Right lobe of liver (tissue), 4 donors: ENCODE results near the gene HMGB1.
"Not testable (repeated sequence)": the region's sequence is repeated elsewhere in the genome, so short reads cannot be mapped to it uniquely, and the experiment has no call there.

Experiments
- POLR2A ChIP-seq: fragments of 450-650 bp; IDR thresholded peaks from one replicate; pipeline ENCODE4 v1.6.1; 2017; ENCODE audit warnings: antibody characterized with exemption, mild to moderate bottlenecking
- TF ChIP-seq, protein P1 (sequence below), 4 donors: fragments of 200-600 bp in 3 of 4; fragments of 450-650 bp in 1 of 4; IDR thresholded peaks; one replicate each; pipeline versions ENCODE4 v1.5.1 to v1.8.0; 2016 to 2022; ENCODE audit warnings: antibody characterized with exemption in 4 of 4, mild to moderate bottlenecking in 2 of 4
- donor health status: DM: no; HTN: no; CAD: no.
- donor health status: DM: no; HTN: no; CAD: no.
- donor health status: DM: no; HTN: yes; CAD: no.

DNA sequence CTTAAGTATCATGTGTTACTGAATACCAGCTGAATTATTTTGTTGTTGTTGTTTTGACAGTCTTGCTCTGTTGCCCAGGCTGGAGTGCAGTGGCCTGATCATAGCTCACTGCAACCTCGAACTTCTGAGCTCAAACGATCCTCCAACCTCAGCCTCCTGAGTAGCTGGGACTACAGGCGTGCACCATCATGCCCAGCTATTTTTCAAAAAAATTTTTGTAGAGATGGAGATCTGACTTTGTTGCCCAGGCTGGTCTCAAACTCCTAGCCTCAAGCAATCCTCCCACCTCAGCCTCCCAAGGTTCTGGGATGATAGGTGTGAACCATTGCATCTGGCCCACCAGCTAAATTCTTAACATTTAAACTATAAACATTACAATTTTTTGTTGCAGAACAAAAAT, 22.2 kb downstream of the HMGB1 start:
- TF ChIP-seq, protein P1, sequence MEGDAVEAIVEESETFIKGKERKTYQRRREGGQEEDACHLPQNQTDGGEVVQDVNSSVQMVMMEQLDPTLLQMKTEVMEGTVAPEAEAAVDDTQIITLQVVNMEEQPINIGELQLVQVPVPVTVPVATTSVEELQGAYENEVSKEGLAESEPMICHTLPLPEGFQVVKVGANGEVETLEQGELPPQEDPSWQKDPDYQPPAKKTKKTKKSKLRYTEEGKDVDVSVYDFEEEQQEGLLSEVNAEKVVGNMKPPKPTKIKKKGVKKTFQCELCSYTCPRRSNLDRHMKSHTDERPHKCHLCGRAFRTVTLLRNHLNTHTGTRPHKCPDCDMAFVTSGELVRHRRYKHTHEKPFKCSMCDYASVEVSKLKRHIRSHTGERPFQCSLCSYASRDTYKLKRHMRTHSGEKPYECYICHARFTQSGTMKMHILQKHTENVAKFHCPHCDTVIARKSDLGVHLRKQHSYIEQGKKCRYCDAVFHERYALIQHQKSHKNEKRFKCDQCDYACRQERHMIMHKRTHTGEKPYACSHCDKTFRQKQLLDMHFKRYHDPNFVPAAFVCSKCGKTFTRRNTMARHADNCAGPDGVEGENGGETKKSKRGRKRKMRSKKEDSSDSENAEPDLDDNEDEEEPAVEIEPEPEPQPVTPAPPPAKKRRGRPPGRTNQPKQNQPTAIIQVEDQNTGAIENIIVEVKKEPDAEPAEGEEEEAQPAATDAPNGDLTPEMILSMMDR (IDR thresholded peaks at IDR 0.05): not testable (repeated sequence)
- not testable (repeated sequence) for TF ChIP-seq POLR2A
